Stimulated activated CD4-positive, alpha-beta T cell treated with anti-CD3 and anti-CD28 coated beads, TNF-alpha, amount 100 ng/mL, for 48 hours (primary cell): Measurements from ENCODE around the gene KIF23.
"Not testable (repeated sequence)": the region's sequence is repeated elsewhere in the genome, so short reads cannot be mapped to it uniquely, and the experiment has no call there.

Source experiments
- DNase-seq, 3 donors: peaks; one replicate each; pipeline ENCODE4 v3.0.0-alpha.2; 2020; ENCODE audit warnings: low read depth in 3 of 3

KIF23 gene

DNA sequence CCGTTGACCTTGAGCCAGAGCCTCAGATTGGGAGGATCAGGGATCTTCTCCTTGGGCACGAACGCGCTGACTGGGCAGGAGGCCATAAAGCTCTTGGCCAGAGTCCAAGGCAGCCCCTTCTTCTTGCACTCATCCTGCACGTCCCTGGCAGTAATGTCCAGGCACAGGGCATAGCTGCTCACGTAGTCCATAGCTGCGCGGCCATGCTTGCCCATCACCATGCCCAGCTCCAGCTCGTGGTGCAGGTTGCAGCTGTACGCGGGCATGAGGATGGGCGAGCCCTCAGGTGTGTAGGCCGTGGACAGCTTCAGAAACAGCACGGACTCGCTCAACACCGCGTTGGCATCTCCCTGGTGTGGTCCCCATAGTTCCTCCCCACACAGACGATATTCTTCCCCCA lies 20.5 kb downstream of the KIF23 start:
- DNase-seq = no peak

- DNase-seq = no peak
Observed at GRCh38 chr15:69435985-69436384, 21.8 kb downstream of the KIF23 start.

DNA sequence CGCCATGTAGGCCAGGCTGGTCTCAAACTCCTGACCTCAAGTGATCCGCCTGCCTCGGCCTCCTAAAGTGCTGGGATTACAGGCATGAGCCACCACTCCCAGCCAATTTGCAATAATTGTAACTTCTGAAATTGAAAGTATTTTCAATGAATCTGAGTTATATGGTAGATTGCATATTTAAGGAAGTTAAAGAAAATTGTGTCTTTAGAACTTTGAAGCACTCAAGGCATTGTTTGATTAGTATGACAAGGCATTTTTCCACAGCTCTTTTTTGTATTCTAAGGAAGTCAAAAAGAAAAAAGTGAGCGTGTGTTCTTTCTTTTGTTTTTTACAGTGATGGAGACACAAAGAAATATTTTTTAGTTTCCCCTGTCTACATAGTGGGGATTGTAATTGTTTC lies 22.8 kb downstream of the KIF23 start:
- DNase-seq = no peak

- DNase-seq = no peak
Observed at GRCh38 chr15:69439623-69440022, 25.5 kb downstream of the KIF23 start.

DNA sequence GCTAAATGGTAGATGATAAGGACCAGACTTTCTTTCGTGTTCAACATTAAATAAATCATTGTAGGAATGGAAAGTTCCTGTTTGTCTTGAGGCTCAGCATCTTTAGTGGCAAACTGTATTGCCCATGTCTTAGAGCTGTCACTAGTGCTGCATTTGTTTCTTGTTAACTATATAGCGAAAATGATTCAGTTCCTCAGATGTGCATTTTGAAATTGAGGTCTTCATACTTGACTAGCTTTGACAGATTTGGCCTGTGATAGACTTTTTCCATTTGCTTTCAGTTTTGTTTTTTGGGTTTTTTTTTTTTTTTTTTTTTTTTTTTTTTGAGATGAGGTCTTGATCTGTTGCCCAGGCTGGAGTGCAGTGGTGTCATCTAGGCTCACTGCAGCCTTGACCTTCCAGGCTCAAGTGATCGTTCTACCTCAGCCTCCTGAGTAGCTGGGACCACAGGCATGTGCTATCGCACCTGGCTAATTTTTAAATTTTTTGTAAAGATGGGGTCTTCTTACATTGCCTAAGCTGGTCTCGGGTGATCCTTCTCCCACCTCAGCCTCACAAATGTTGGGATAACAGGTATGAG lies 29.0 kb downstream of the KIF23 start:
- DNase-seq = no peak

DNA sequence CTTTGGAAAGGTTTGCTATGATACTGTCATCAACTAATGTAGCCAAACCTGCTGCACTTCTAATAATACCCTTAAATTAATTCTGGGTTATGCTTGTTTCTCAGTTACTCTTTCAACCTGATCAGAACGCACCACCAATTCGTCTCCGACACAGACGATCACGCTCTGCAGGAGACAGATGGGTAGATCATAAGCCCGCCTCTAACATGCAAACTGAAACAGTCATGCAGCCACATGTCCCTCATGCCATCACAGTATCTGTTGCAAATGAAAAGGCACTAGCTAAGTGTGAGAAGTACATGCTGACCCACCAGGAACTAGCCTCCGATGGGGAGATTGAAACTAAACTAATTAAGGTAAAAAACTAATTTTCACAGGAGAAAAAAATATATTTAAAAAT lies 30.5 kb downstream of the KIF23 start:
- DNase-seq = no peak

DNA sequence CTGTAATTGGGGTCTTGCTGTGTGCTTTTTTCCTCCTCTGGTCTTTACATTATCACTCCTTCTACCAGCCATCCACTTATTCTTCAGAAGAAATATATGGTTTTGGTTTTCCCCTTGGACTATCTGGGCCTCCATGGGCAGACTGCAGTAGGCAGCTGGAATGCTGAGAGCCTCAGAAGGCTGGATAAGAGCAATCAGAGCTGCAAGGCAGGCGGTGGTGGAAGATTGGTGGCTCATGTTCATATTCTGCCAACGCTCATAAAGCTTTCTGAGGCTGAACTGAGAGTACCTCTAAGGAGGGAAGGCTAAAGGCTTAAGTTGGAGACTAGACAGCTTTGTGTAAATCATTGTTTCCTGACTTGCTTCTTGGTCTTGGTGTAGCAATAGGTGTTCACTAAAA lies 32.8 kb downstream of the KIF23 start:
- DNase-seq = no peak

DNA sequence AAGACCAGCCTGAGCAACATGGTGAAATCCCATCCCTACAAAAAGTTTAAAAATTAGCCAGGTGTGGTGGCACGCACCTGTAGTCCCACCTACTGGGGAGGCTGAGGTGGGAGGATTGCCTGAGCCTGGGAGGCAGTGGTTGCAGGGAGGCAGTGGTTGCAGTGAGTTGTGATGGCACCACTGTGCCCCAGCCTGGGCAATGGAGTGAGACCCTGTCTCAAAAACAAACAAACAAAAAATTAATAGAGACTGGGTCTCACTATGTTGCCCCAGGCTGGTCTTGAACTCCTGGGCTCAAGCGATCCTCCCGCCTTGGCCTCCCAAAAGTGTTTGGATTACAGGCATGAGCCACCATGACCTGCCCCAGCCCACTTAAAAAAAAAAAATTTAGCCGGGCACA lies 36.1 kb downstream of the KIF23 start:
- DNase-seq = not testable (repeated sequence)

DNA sequence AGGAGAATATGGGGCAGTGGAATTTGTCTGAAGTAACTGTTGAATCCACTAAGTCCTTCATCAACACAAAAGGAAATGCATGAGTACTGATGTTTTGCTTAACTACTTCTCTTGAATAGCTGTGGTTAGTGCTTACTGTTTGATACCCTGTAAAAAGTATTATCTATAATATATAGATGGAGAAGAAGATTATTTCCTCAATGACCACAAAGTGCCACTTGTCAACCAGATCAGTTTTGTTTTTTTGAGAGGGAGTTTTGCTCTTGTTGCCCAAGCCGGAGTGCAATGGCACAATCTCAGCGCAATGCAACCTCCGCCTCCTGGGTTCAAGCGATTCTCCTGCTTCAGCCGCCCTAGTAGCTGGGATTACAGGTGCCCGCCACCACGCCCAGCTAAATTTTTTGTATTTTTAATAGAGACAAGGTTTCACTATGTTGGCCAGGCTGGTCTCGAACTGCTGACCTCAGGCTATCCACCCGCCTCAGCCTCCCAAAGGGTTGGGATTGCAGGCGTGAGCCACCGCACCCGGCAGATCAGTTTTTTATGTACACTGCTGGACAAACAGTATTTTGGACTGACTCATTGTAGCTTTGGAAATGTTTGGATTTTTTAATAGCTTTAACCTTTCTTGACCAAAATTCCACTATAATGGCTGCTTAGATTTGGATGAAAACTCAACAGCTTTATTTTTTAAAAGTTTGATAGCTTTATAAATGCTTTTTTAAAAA lies 37.0 kb downstream of the KIF23 start:
- DNase-seq = no peak

- no peak for DNase-seq
Observed at GRCh38 chr15:69451951-69452691, 38.0 kb downstream of the KIF23 start.

GRCh38 chr15:69452692-69453521 lies 38.8 kb downstream of the KIF23 start, which contains the start of gene RPLP1:
Gene RPLP1 (plus strand): TSS chr15:69452818. CDS start chr15:69452949, 131 bp downstream.
- peak; percentile 85 to 92 (median 90) for DNase-seq

GRCh38 chr15:69454953-69455352 lies 40.8 kb downstream of the KIF23 start:
- DNase-seq = no peak

- no peak for DNase-seq
Observed at GRCh38 chr15:69456208-69457166, 42.3 kb downstream of the KIF23 start.

- DNase-seq = no peak
Observed at GRCh38 chr15:69457304-69458280, 43.4 kb downstream of the KIF23 start.

DNA sequence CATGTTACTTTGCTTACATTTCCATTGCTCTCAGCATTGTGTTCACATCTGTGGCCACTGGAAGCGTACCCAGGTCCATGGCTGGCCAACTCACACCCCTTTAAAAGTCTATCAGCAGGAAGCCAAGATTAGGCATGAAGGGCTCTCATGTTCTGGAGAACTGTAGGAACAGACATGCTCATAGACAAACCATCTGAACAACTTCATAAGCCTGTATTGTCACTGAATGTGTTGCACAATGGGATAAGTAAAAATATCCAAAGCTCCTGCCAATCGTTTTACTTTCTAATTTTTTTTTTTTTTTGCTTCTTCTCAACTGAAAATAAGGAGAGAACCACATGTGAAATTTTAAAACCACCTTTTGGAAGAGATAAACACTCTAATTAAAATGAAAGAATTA lies 44.9 kb downstream of the KIF23 start:
- no peak for DNase-seq

GRCh38 chr15:69460481-69460880 lies 46.3 kb downstream of the KIF23 start:
- no peak for DNase-seq

DNA sequence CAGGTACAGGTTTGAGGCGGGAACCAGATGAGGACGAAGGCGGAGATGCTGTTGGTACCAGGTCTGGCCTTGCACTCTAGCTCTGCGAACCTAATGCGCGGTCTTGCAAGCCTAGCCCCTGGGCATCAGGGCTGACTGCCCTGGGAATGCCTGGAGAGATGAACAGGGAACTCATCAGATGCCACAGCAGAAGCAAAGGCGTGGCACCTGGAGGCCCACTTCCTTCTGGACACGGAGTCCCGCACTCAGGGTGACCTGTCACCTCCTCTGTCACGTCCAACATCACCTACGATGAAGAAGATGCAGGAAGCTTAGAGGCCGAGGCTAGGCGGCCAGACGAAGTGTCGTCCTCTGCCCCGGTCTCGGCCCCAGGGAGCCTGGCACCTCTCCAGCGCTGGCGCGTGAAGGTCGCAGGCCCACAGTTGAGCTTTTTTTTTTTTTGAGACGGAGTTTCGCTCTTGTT lies 47.9 kb downstream of the KIF23 start:
- no peak for DNase-seq

GRCh38 chr15:69462493-69463181 lies 48.5 kb downstream of the KIF23 start:
- DNase-seq = peak; percentile 86 to 91 (median 89)
